GM18873 (cell line): ENCODE results near the gene STXBP4.

Source experiments
- ATAC-seq: cut with Tn5 transposase; IDR thresholded peaks from one replicate; pipeline ENCODE4 v1.9.1; 2021; ENCODE audit warnings: mild to moderate bottlenecking, moderate library complexity, moderate number of reproducible peaks; ENCODE audit not compliant: unreplicated experiment, low FRiP score

STXBP4 gene

GRCh38 chr17:55110521-55110920, 142.0 kb downstream of the STXBP4 start:
- ATAC-seq: no peak

- no peak for ATAC-seq
Measured at GRCh38 chr17:55114283-55114682, 145.7 kb downstream of the STXBP4 start.

- no peak for ATAC-seq
Measured at GRCh38 chr17:55116440-55116914, 147.9 kb downstream of the STXBP4 start.

GRCh38 chr17:55117164-55117563, 148.6 kb downstream of the STXBP4 start:
- ATAC-seq: no peak

- ATAC-seq: no peak
Measured at GRCh38 chr17:55120651-55121050, 152.1 kb downstream of the STXBP4 start.

GRCh38 chr17:55121268-55121667, 152.7 kb downstream of the STXBP4 start:
- ATAC-seq: no peak

GRCh38 chr17:55122114-55122513, 153.5 kb downstream of the STXBP4 start:
- ATAC-seq: no peak

- no peak for ATAC-seq
Measured at GRCh38 chr17:55124730-55125360, 156.3 kb downstream of the STXBP4 start.

GRCh38 chr17:55133583-55133982, 165.0 kb downstream of the STXBP4 start:
- no peak for ATAC-seq

GRCh38 chr17:55134486-55135157, 166.1 kb downstream of the STXBP4 start:
- ATAC-seq: no peak

- ATAC-seq: no peak
Measured at GRCh38 chr17:55140809-55141208, 172.2 kb downstream of the STXBP4 start.

- no peak for ATAC-seq
Measured at GRCh38 chr17:55144518-55144917, 176.0 kb downstream of the STXBP4 start.

- no peak for ATAC-seq
Measured at GRCh38 chr17:55149485-55149884, 180.9 kb downstream of the STXBP4 start.

GRCh38 chr17:55152236-55152635, 183.7 kb downstream of the STXBP4 start:
- no peak for ATAC-seq

- no peak for ATAC-seq
Measured at GRCh38 chr17:55154101-55154500, 185.5 kb downstream of the STXBP4 start.

GRCh38 chr17:55155856-55156560, 187.4 kb downstream of the STXBP4 start:
- no peak for ATAC-seq

- no peak for ATAC-seq
Measured at GRCh38 chr17:55157165-55157564, 188.6 kb downstream of the STXBP4 start.

- ATAC-seq: no peak
Measured at GRCh38 chr17:55158439-55158838, 189.9 kb downstream of the STXBP4 start.

GRCh38 chr17:55159251-55159650, 190.7 kb downstream of the STXBP4 start:
- ATAC-seq: no peak

- no peak for ATAC-seq
Measured at GRCh38 chr17:55160501-55160900, 191.9 kb downstream of the STXBP4 start.

GRCh38 chr17:55161935-55162555, 193.5 kb downstream of the STXBP4 start:
- ATAC-seq: no peak
